Transverse colon (tissue), 4 donors: Measurements from ENCODE around the gene DGKG. TPM values are rescaled to one million over a fixed set of nuclear protein-coding genes. Genes with fewer than 3 reads are reported as not detected.

ENCODE experiments used
- DNase-seq: peaks from one replicate; pipeline ENCODE4 v3.0.0-alpha.2; 2019
- H3K27ac ChIP-seq, 4 donors: fragments of 200-600 bp; sonication (generic); 2 replicates each; pipeline ENCODE4 v1.5.1; 2016 to 2018; ENCODE audit warnings: inconsistent platforms in 4 of 4
- H3K27me3 ChIP-seq: fragments of 200-600 bp; sonication (generic); 2 replicates; pipeline ENCODE4 v1.5.1; 2017; ENCODE audit warnings: inconsistent platforms
- H3K36me3 ChIP-seq, 4 donors: fragments of 200-600 bp; sonication (generic); 2 replicates each; pipeline ENCODE4 v1.5.1; 2017 to 2019; ENCODE audit warnings: inconsistent platforms in 4 of 4
- H3K4me1 ChIP-seq, 4 donors: fragments of 200-600 bp; sonication (generic); 2 replicates each; pipeline ENCODE4 v1.5.1; 2017 to 2020; ENCODE audit warnings: inconsistent platforms in 4 of 4
- H3K4me3 ChIP-seq, 4 donors: fragments of 200-600 bp; sonication (generic); 1 replicate in 1 of 4; 2 replicates in 3 of 4; pipeline versions ENCODE4 v1.5.1 to v1.6.1; 2017 to 2019; ENCODE audit warnings: inconsistent platforms in 4 of 4
- H3K9me3 ChIP-seq, 2 donors: fragments of 200-600 bp; sonication (generic); 2 replicates each; pipeline ENCODE4 v1.5.1; 2017 to 2019; ENCODE audit warnings: inconsistent platforms in 2 of 2
- CTCF ChIP-seq, 5 experiments: fragments of 200-600 bp in 3 of 5; fragments of 450-650 bp in 2 of 5; sonication (generic) in 3 of 5; IDR thresholded peaks; 1 replicate in 2 of 5; 2 replicates in 3 of 5; pipeline ENCODE4 v1.5.1; 2016 to 2017; ENCODE audit warnings: antibody characterized with exemption in 5 of 5, inconsistent platforms in 3 of 5, mild to moderate bottlenecking in 2 of 5, moderate library complexity in 1 of 5
- EP300 ChIP-seq: sonication (generic); formaldehyde crosslinking; IDR thresholded peaks from one replicate; pipeline ENCODE4 v1.6.1; 2017; ENCODE audit warnings: antibody characterized with exemption, low read depth
- POLR2A ChIP-seq: fragments of 450-650 bp; IDR thresholded peaks from one replicate; pipeline ENCODE4 v1.6.1; 2016; ENCODE audit warnings: antibody characterized with exemption, mild to moderate bottlenecking, moderate library complexity
- POLR2AphosphoS5 ChIP-seq, 3 donors: sonication (generic); formaldehyde crosslinking; IDR thresholded peaks; one replicate each; pipeline ENCODE4 v1.6.1; 2016; ENCODE audit warnings: antibody characterized with exemption in 3 of 3
- WGBS, 2 donors: methylation state at CpG; one replicate each; pipeline ENCODE4 v1.1.5; 2018; ENCODE audit warnings: low coverage in 1 of 2; 5-methylcytosine and 5-hydroxymethylcytosine counted together
- in situ Hi-C, 4 donors: fragments of 200-750 bp; cut with MboI; loops; one replicate each; pipeline versions ENCODE4 v1.15.0 to v1.15.1; 2017; ENCODE audit warnings: low sequenced_read_pairs in 3 of 4, low pct_ligation_motif_present in 1 of 4, low pct_unique_long_range_greater_than_20kb in 1 of 4
- intact Hi-C: fragments of 100-400 bp; cut with DNase I; formaldehyde crosslinking; loops from one replicate; pipeline ENCODE4 v1.15.1; 2023; ENCODE audit warnings: low total_unique reads
- total RNA-seq, 4 donors: library from RNA; depleted of rRNA; stranded (reverse); fragments of >200 nt; gene quantifications; one replicate each; pipeline ENCODE4 v1.1.0, GENCODE V29; 2016

Gene DGKG
- total RNA-seq, 4 donors from 2014 or later = 1.00 to 2.9 (median 1.8) TPM

- intact Hi-C loops (no loop called here), in situ Hi-C loops (no loop called here)
- no peak for DNase-seq
- no peak overlapping the region for H3K27ac ChIP-seq
- no peak overlapping the region for H3K4me3 ChIP-seq
- no peaks in the 10 kb centered on the region for H3K27me3 ChIP-seq
- H3K36me3 ChIP-seq = no peaks in the 10 kb centered on the region
- no peaks in the 10 kb centered on the region for H3K9me3 ChIP-seq
- no peaks in the 10 kb centered on the region for H3K4me1 ChIP-seq
- TF ChIP-seq POLR2A = no peak
- no peak for TF ChIP-seq POLR2AphosphoS5 (IDR thresholded peaks at IDR 0.05)
- TF ChIP-seq EP300 = no peak
- no peak for TF ChIP-seq CTCF (IDR thresholded peaks at IDR 0.05)
These were observed 219.6 kb downstream of the DGKG start for GRCh38 chr3:186142393-186142932.

- 67 to 80% methylated on average over 2 of the region's 2 CpGs for WGBS, 2 donors
These were observed 220.2 kb downstream of the DGKG start for GRCh38 chr3:186141790-186142189.

GRCh38 chr3:186138272-186138981, 223.6 kb downstream of the DGKG start:
- H3K4me1 ChIP-seq = no peaks in the 10 kb centered on the region
- no peaks in the 10 kb centered on the region for H3K36me3 ChIP-seq
- no peak overlapping the region for H3K4me3 ChIP-seq
- H3K9me3 ChIP-seq = no peaks in the 10 kb centered on the region
- intact Hi-C loops (no loop called here), in situ Hi-C loops (no loop called here)
- DNase-seq = no peak
- H3K27ac ChIP-seq = no peak overlapping the region
- TF ChIP-seq POLR2A (no peak), CTCF (IDR thresholded peaks at IDR 0.05) (no peak), EP300 (no peak), POLR2AphosphoS5 (IDR thresholded peaks at IDR 0.05) (no peak)
- H3K27me3 ChIP-seq = no peaks in the 10 kb centered on the region
- 78 to 93% methylated on average over 7 to 12 of the region's 12 CpGs for WGBS, 2 donors

More at GRCh38 chr3:186141790-186142189, 220.2 kb downstream of the DGKG start:
- Histone ChIP-seq H3K9me3 (no peaks in the 10 kb centered on the region), H3K27me3 (no peaks in the 10 kb centered on the region), H3K4me3 (no peak overlapping the region), H3K27ac (no peak overlapping the region), H3K36me3 (no peaks in the 10 kb centered on the region), H3K4me1 (no peaks in the 10 kb centered on the region)
- intact Hi-C loops = no loop called here
- in situ Hi-C loops = no loop called here
- TF ChIP-seq CTCF (IDR thresholded peaks at IDR 0.05) (no peak), EP300 (no peak), POLR2A (no peak), POLR2AphosphoS5 (IDR thresholded peaks at IDR 0.05) (no peak)
- DNase-seq = no peak

GRCh38 chr3:186137051-186137685, 224.9 kb downstream of the DGKG start:
- Histone ChIP-seq H3K36me3 (no peaks in the 10 kb centered on the region), H3K4me1 (no peaks in the 10 kb centered on the region), H3K4me3 (no peak overlapping the region), H3K27ac (no peak overlapping the region), H3K9me3 (no peaks in the 10 kb centered on the region), H3K27me3 (no peaks in the 10 kb centered on the region)
- 89 to 100% methylated on average over 1 to 15 of the region's 15 CpGs for WGBS, 2 donors
- in situ Hi-C loops = no loop called here
- intact Hi-C loops = no loop called here
- TF ChIP-seq CTCF (IDR thresholded peaks at IDR 0.05) (no peak), POLR2AphosphoS5 (IDR thresholded peaks at IDR 0.05) (no peak)
- DNase-seq = no peak
